ENCODE measurements around the gene PRKACA.
"Not testable (repeated sequence)": the region's sequence is repeated elsewhere in the genome, so short reads cannot be mapped to it uniquely, and the experiment has no call there.

PRKACA gene

GRCh38 chr19:14146789-14147216 is 29.2 kb upstream of the PRKACA start:
- Histone ChIP-seq H2AFZ (ENCODE audit: low read length, unreplicated experiment) (no peak overlapping the region), H3K27me3 (ENCODE audit: insufficient read depth, low read length) (no peaks in the 10 kb centered on the region), H3K27ac (ENCODE audit: low read depth, low read length) (no peak overlapping the region), H3K79me2 (ENCODE audit: control insufficient read depth, insufficient read depth, low read length, unreplicated experiment) (no peaks in the 10 kb centered on the region), H3K4me3 (ENCODE audit: low read depth, low read length) (no peak overlapping the region), H3K36me3 (ENCODE audit: insufficient read depth, low read length) (no peaks in the 10 kb centered on the region), H3K4me1 (ENCODE audit: control insufficient read depth, insufficient read depth, low read length, unreplicated experiment) (peaks cover 11% of the 10 kb centered on the region)

DNA sequence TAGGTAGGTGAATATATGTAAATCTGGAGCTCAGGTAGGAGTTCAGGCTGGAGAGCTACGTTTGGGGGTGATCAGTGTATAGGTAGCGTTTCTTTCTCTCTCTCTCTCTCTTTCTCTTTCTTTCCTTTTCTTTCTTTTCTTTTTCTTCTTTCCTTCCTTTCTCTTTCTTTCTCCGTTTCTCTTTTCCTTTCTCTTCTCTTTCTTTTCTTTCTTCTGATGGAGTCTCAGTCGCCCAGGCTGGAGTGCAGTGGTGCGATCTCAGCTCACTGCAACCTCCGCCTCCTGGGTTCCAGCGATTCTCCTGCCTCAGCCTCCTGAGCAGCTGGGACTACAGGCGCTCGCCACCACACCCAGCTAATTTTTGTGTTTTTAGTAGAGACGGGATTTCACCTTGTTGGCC is 28.6 kb upstream of the PRKACA start:
- not testable (repeated sequence) for H3K36me3 ChIP-seq (ENCODE audit: insufficient read depth, low read length); H3K27me3 ChIP-seq (ENCODE audit: insufficient read depth, low read length); H2AFZ ChIP-seq (ENCODE audit: low read length, unreplicated experiment); H3K4me3 ChIP-seq (ENCODE audit: low read depth, low read length); H3K27ac ChIP-seq (ENCODE audit: low read depth, low read length); H3K79me2 ChIP-seq (ENCODE audit: control insufficient read depth, insufficient read depth, low read length, unreplicated experiment)
- peaks cover 11% of the 10 kb centered on the region for H3K4me1 ChIP-seq (ENCODE audit: control insufficient read depth, insufficient read depth, low read length, unreplicated experiment)

GRCh38 chr19:14145381-14145780 is 27.8 kb upstream of the PRKACA start:
- H3K27me3 ChIP-seq (ENCODE audit: insufficient read depth, low read length) = no peaks in the 10 kb centered on the region
- no peak overlapping the region for H3K4me3 ChIP-seq (ENCODE audit: low read depth, low read length)
- no peak overlapping the region for H3K27ac ChIP-seq (ENCODE audit: low read depth, low read length)
- H2AFZ ChIP-seq (ENCODE audit: low read length, unreplicated experiment) = no peak overlapping the region
- no peaks in the 10 kb centered on the region for H3K79me2 ChIP-seq (ENCODE audit: control insufficient read depth, insufficient read depth, low read length, unreplicated experiment)
- no peaks in the 10 kb centered on the region for H3K36me3 ChIP-seq (ENCODE audit: insufficient read depth, low read length)
- H3K4me1 ChIP-seq (ENCODE audit: control insufficient read depth, insufficient read depth, low read length, unreplicated experiment) = peaks cover 11% of the 10 kb centered on the region

GRCh38 chr19:14142262-14143190 is 25.0 kb upstream of the PRKACA start:
- Histone ChIP-seq H3K27me3 (ENCODE audit: insufficient read depth, low read length) (no peaks in the 10 kb centered on the region), H3K79me2 (ENCODE audit: control insufficient read depth, insufficient read depth, low read length, unreplicated experiment) (peaks cover 3% of the 10 kb centered on the region), H2AFZ (ENCODE audit: low read length, unreplicated experiment) (no peak overlapping the region), H3K4me1 (ENCODE audit: control insufficient read depth, insufficient read depth, low read length, unreplicated experiment) (peaks cover 9% of the 10 kb centered on the region), H3K4me3 (ENCODE audit: low read depth, low read length) (no peak overlapping the region), H3K36me3 (ENCODE audit: insufficient read depth, low read length) (no peaks in the 10 kb centered on the region), H3K27ac (ENCODE audit: low read depth, low read length) (no peak overlapping the region)

GRCh38 chr19:14141041-14141440 is 23.5 kb upstream of the PRKACA start:
- H3K36me3 ChIP-seq (ENCODE audit: insufficient read depth, low read length) = no peaks in the 10 kb centered on the region
- H3K27me3 ChIP-seq (ENCODE audit: insufficient read depth, low read length) = no peaks in the 10 kb centered on the region
- H3K79me2 ChIP-seq (ENCODE audit: control insufficient read depth, insufficient read depth, low read length, unreplicated experiment) = peaks cover 3% of the 10 kb centered on the region
- H3K4me3 ChIP-seq (ENCODE audit: low read depth, low read length) = no peak overlapping the region
- peaks cover 9% of the 10 kb centered on the region for H3K4me1 ChIP-seq (ENCODE audit: control insufficient read depth, insufficient read depth, low read length, unreplicated experiment)
- no peak overlapping the region for H3K27ac ChIP-seq (ENCODE audit: low read depth, low read length)
- H2AFZ ChIP-seq (ENCODE audit: low read length, unreplicated experiment) = no peak overlapping the region

DNA sequence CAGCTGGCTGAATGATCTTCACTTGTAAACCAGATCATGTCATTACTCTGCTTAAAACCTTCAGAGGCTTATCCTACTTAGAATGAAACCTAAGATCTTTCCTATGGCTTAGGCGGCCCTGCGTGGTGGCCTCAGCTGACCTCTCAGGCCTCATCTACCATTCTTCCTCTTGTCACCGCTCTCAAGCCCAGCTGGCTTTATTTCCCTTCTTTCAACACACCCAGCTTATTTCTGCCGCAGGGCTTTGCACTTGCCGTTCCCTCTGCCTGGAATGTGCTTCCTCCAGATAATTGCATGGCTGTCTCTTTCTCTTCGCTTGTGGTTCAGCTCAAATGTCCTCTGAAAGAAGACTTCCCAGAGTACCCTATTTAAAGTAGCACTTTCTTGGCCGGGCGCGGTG is 22.4 kb upstream of the PRKACA start:
- H2AFZ ChIP-seq (ENCODE audit: low read length, unreplicated experiment) = no peak overlapping the region
- H3K27ac ChIP-seq (ENCODE audit: low read depth, low read length) = no peak overlapping the region
- H3K4me3 ChIP-seq (ENCODE audit: low read depth, low read length) = no peak overlapping the region
- no peaks in the 10 kb centered on the region for H3K27me3 ChIP-seq (ENCODE audit: insufficient read depth, low read length)
- H3K4me1 ChIP-seq (ENCODE audit: control insufficient read depth, insufficient read depth, low read length, unreplicated experiment) = peaks cover 15% of the 10 kb centered on the region
- peaks cover 12% of the 10 kb centered on the region for H3K79me2 ChIP-seq (ENCODE audit: control insufficient read depth, insufficient read depth, low read length, unreplicated experiment)
- no peaks in the 10 kb centered on the region for H3K36me3 ChIP-seq (ENCODE audit: insufficient read depth, low read length)

GRCh38 chr19:14138576-14139265 is 21.2 kb upstream of the PRKACA start:
- H3K4me1 ChIP-seq (ENCODE audit: control insufficient read depth, insufficient read depth, low read length, unreplicated experiment) = peaks cover 19% of the 10 kb centered on the region
- H3K27ac ChIP-seq (ENCODE audit: low read depth, low read length) = peak overlapping the region; percentile 84
- H3K4me3 ChIP-seq (ENCODE audit: low read depth, low read length) = peak overlapping the region; percentile 40; the same call in 1 of the 2 replicates

GRCh38 chr19:14136509-14137281 is 19.1 kb upstream of the PRKACA start, which contains the start of gene ASF1B:
Gene ASF1B (minus strand): TSS chr19:14136589. CDS start chr19:14136456, 133 bp downstream.
- Histone ChIP-seq H3K4me3 (ENCODE audit: low read depth, low read length) (peak within 1 kb of the TSS; percentile 92), H3K27me3 (ENCODE audit: insufficient read depth, low read length) (no peaks in the 10 kb centered on the region), H2AFZ (ENCODE audit: low read length, unreplicated experiment) (peak within 1 kb of the TSS; percentile 80), H3K4me1 (ENCODE audit: control insufficient read depth, insufficient read depth, low read length, unreplicated experiment) (peaks cover 19% of the 10 kb centered on the region), H3K79me2 (ENCODE audit: control insufficient read depth, insufficient read depth, low read length, unreplicated experiment) (peaks cover 17% of the 10 kb centered on the region), H3K36me3 (ENCODE audit: insufficient read depth, low read length) (no peaks in the 10 kb centered on the region), H3K27ac (ENCODE audit: low read depth, low read length) (peak within 1 kb of the TSS; percentile 84)

More at GRCh38 chr19:14138576-14139265, 21.2 kb upstream of the PRKACA start:
- Histone ChIP-seq H3K27me3 (ENCODE audit: insufficient read depth, low read length) (no peaks in the 10 kb centered on the region), H2AFZ (ENCODE audit: low read length, unreplicated experiment) (peak overlapping the region; percentile 68), H3K79me2 (ENCODE audit: control insufficient read depth, insufficient read depth, low read length, unreplicated experiment) (peaks cover 17% of the 10 kb centered on the region), H3K36me3 (ENCODE audit: insufficient read depth, low read length) (no peaks in the 10 kb centered on the region)

- no peaks in the 10 kb centered on the region for H3K36me3 ChIP-seq (ENCODE audit: insufficient read depth, low read length)
- peaks cover 17% of the 10 kb centered on the region for H3K79me2 ChIP-seq (ENCODE audit: control insufficient read depth, insufficient read depth, low read length, unreplicated experiment)
- peak overlapping the region; percentile 19; the same call in 1 of the 2 replicates for H3K27ac ChIP-seq (ENCODE audit: low read depth, low read length)
- no peak overlapping the region for H2AFZ ChIP-seq (ENCODE audit: low read length, unreplicated experiment)
- peaks cover 19% of the 10 kb centered on the region for H3K4me1 ChIP-seq (ENCODE audit: control insufficient read depth, insufficient read depth, low read length, unreplicated experiment)
- H3K27me3 ChIP-seq (ENCODE audit: insufficient read depth, low read length) = no peaks in the 10 kb centered on the region
- H3K4me3 ChIP-seq (ENCODE audit: low read depth, low read length) = peak overlapping the region; percentile 92
Measured at GRCh38 chr19:14135985-14136508, 18.5 kb upstream of the PRKACA start.

DNA sequence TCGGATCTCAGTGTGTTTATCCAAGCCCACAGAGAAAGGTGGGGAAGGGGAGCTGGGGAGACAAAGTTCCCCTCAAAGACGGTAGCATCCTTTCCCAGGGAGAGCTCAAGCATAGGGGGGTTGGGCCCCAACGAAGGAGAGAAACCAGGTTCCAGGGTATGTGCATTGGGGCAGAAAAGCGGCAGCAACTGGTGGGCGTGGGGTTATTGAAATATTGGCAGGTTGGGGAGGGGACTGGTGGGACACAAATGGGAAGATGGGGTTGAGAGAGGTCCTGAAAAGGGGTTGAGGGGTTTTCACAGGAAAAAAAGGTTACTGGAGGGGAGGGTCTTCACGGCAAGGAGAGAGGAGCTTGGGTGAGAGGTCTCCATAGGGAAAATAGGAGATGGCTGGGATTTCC is 17.8 kb upstream of the PRKACA start:
- Histone ChIP-seq H2AFZ (ENCODE audit: low read length, unreplicated experiment) (no peak overlapping the region), H3K79me2 (ENCODE audit: control insufficient read depth, insufficient read depth, low read length, unreplicated experiment) (peaks cover 17% of the 10 kb centered on the region), H3K27ac (ENCODE audit: low read depth, low read length) (no peak overlapping the region), H3K4me1 (ENCODE audit: control insufficient read depth, insufficient read depth, low read length, unreplicated experiment) (peaks cover 19% of the 10 kb centered on the region), H3K36me3 (ENCODE audit: insufficient read depth, low read length) (no peaks in the 10 kb centered on the region), H3K4me3 (ENCODE audit: low read depth, low read length) (peak overlapping the region; percentile 92), H3K27me3 (ENCODE audit: insufficient read depth, low read length) (no peaks in the 10 kb centered on the region)

Measured in ACC112 (cell line).